Inferior parietal cortex (tissue), 1 donor: ENCODE measurements around the gene TRPC4AP.
A peak's percentile ranks its signal among the peaks of the same experiment; 100 is the strongest.
"Not testable (repeated sequence)": the region's sequence is repeated elsewhere in the genome, so short reads cannot be mapped to it uniquely, and the experiment has no call there.

Source experiments
- DNase-seq: peaks from one replicate; pipeline ENCODE4 v3.0.0-alpha.2; 2016; ENCODE audit errors: extremely low spot score

Gene TRPC4AP

DNA sequence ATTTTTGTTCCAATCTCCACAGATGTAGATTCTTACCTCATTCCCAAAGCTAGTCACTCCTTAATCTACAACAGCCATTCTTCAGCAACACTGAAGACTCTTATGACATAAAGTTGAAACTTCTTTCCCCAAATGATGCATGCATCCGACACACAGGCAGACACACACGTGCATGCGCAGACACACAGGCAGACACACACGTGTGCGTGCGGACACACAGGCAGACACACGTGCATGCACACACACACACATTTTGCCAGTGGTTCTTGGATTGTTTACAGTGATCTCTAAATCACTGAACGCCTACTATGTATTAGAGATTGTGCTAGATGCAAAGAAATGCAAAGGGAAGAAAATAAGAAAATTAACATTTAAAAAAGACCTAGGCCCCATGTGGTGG, 9.0 kb upstream of the TRPC4AP start:
- DNase-seq, result no peak

DNA sequence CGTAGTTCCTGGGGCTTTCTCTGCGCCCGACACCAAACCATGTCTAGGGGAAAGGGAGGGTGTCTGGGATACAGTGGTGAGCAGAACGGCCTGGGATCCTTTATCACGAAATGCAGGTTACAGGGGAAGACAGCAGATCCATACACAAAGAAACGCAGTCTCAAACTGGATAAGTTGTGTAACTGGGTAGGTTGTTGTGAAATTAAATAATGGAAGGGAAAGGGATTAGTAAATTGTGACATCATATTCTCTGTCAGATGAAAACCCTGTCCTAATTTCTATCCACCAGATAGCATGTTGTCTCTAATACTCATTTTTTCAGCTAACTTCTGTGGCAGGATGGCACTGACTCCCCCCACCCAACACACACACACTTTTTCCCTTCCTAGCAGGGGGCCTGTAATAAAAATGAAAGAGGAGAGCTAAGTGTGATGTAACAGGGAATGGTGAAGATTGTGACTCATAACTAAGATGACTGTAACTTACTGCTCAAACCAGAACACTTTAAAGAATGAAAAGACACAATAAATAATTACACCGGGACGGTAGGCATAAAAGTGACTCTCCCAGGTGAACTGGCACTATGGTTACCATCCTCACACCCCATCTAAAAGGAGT, 769 bp upstream of the TRPC4AP start:
- DNase-seq, result no peak

DNA sequence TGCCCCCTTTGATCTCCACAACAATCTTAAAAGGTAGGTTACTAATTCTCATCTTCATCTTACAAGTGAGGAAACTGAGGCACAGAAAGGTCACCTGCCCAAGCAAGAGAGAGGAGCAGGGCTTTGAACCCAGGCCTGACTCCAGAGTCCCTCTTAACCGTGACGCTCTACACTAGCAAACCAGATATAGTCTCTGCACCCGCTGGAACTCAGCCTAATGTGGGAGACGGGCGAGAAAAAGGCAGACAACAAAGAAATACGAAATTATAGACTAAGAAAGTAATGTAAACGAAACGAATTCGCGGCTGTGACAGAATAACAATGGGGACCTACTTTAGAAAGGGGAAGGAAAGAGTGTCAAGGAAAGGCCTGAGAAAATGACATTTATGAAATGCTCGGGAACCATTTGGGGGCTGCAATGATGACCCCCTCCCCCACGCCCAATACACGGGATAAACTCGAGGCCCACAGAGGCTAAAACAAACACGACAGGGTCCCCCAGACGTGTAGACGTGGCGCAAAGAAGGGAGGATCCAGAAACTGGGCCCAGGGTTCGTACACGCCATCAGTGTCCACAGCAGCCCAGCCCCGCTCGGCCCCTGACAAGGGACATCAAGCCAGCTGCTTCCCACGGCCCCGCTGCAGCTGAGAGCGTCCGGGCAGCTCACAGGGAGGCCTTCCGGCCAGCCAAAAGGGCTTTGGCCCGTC, 637 bp downstream of the TRPC4AP start:
- DNase-seq, result peak; percentile 26

DNA sequence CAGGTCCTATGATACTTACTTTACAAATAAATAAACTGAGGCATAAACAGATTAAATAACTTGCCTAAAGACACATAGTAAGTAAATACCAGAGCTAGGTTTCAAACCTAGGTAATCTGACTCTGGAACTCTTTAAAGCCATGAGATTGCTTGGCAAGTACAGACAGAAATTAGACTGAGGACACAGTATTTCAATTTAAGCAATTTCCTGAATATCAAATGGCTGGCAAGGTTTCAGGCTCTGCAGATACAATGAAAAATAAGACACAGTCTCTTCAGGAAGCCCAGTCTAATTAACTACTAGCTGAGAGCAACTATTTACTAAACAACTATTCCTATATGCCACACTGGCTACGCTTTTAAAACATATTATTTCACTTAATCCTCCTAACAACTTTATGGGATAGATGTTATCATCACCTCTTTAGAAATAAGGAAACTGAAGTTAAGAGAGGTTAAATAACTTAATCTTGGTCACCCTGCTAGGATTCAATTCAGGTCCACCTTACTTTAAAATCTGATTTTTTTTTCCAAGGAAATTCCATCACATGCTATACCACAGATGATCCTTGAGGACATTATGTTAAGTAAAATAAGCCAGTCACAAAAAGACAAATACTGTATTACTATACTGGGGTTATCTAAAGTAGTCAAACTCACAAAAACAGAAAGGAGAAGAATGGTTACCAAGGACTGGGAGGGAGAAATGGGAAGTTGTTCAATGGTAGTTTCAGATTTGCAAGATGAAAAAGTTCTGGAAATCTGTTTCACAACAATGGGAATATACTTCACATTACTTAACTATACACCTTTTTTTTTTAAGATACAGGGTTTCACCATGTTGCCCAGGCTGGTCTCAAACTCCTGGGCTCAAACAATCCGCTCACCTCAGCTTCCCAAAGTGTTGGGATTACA, 4.1 kb downstream of the TRPC4AP start:
- DNase-seq, result no peak

DNA sequence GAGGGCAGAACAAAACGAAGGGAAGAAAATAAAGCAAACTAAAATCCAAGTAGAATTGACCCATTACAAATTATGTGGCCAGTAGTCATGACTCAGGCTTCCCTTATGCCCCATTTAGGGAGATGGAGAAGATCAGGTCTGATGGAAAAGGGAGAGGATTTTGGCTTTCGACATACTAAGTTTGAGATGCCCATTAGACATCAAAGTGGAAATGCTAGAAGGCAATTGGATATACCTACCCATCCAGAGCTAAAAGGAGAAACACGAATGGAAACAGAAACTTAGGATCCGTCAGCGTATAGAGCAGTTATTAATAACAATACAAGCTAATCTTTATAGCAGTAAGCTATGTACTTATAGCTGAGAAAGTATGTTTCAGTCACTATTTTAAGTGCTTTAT, 4.8 kb downstream of the TRPC4AP start:
- DNase-seq, result no peak

DNA sequence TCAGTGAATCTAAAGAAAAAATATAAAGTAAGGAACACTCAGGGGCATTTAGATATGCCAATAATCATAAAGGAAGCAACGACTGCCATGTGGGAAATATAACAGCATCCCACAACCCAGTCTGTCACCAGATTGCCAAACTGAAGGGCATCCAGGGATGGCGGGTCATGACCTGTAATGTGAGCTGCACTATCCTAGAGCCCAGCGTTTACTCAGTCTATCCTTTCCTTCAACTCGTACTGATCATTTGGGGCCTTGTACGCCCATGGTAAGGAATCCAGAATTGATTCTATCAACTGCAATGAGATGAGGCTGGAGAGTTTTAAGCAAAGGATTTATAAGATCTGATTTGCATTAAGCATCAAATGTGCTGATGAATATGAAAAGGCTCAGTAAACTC, 5.3 kb downstream of the TRPC4AP start:
- DNase-seq, result no peak

DNA sequence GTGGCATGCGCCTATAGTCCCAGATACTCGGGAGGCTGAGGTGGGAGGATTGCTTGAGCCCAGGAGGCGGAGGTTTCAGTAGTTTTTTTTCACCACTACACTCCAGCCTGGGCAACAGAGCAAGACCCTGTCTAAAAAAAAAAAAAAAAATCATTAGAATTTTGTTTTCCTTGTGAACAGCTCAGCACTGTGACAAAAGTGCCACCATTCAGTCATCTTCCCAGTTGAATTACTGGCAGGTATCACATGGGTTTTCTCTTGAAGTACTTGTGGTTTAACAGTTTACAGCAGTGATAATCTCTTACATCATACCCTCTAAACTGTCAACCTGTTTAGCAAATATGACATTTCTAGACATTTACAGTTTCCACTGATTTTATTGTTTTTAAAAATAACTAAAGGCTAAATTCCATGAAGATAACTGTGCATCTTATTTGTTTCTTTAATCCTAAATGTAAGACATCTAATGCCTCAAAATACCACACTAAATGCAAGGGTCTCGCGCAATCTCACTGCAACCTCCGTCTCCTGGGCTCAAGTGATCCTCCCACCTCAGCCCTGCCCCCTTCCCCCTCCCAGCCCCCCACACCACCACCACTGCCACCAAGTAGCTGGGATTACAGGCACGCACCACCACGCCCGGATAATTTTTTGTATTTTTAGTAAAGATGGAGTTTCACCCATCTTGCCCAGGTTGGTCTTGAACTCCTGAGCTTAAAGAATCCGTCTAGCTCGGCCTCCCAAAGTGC, 7.0 kb downstream of the TRPC4AP start:
- no peak for DNase-seq

DNA sequence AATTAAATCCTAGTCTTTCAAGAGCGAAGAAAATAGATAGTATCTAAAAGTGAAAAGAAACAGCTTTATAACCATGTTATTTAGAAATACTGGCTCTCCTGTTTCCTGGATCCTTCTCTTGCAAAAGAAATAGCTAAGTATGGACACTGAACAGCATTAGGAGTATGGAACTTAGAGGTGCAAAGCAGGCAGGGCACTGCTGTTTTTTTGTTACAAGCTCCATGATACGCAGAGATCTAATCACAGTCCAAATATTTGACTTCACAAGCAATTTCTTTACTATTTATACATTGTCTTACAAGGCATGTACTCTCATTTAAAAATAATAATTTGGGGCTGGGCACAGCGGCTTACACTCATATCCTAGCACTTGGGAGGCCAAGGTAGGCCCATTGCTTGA, 7.6 kb downstream of the TRPC4AP start:
- no peak for DNase-seq

DNA sequence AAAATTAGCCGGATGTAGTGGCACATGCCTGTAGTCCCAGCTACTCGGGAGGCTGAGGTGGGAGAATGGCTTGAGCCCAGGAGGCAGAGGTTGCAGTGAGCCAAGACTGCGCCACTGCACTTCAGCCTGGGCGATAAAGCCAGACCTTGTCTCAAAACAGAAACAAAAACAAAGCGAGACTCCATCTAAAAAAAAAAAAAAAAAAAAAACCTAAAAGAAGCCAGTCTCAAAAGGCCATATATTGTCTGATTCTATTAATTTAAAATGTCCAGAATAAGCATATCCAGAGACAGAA, 12.3 kb downstream of the TRPC4AP start:
- not testable (repeated sequence) for DNase-seq

DNA sequence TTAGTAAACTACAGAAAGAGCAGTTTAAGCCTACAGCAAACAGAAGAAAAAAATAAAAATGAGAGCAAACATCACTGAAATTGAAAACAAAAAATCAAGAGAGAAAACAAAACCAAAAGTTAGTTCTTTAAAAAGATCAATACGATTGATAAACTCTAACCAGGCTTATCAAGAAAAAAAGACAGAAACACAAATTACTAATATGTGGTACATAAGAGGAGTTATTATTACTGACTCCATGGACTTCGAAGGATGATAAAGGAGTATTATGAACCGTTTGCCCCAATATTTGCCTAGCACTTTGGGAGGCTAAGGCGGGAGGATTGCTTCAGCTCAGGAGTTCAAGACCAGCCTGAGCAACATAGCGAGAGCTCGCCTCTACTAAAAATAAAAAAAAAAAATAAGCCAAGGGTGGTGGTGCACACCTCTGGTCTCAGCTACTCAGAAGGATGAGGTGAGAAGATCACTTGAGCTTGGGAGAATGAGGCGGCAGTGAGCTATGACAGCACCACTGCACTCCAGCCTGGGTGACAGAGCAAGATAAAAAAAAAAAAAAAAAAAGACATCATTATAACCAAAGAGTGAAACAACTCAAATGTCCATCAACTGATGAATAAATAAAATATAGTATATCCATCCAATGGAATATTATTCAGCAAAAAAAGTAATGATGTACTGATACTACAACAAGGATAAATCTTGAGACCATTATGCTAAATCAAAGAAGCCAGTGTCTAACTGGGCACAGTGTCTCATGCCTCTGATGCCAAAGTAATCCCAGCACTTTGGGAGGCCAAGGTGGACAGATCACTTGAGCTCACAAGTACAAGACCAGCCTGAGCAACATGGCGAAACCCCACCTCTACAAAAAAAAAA, 12.9 kb downstream of the TRPC4AP start:
- no peak for DNase-seq

DNA sequence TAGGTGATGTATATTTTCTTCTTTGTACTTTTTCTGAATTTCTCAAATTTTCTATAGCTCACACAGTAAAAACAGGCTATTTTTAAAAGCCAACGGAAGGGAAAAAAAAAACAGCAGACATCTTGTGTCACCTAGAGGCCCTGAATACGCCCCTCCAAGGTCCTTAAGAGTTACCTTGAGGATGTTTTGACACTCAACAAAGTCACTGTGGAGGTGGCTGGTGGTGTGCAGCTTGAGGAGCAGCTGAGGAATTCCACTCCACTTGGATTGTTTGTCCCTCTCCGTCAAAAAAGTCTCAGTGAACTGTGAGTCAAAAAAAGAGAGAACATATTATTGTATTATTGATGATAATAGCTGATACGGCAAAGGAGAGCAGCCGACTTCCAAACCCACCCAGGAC, 14.7 kb downstream of the TRPC4AP start:
- DNase-seq, result no peak

DNA sequence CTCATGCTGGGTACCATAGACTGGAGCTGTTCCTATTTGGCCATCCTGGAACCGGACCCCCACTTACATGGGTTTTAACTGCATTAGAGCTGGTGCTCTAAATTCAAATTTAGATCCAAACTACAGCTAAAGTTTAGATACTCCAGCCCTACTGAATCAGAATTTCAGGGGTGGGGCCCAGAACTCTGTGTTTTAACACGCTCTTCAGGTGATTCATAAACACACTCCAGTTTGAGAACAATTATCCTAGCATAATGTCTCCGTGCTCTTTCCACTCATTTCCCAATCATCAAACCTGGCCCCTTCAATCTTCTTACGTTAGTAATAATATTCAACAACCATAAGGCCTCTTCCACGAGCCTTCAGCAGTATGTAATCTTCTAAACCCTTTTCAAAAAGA, 15.3 kb downstream of the TRPC4AP start:
- no peak for DNase-seq

DNA sequence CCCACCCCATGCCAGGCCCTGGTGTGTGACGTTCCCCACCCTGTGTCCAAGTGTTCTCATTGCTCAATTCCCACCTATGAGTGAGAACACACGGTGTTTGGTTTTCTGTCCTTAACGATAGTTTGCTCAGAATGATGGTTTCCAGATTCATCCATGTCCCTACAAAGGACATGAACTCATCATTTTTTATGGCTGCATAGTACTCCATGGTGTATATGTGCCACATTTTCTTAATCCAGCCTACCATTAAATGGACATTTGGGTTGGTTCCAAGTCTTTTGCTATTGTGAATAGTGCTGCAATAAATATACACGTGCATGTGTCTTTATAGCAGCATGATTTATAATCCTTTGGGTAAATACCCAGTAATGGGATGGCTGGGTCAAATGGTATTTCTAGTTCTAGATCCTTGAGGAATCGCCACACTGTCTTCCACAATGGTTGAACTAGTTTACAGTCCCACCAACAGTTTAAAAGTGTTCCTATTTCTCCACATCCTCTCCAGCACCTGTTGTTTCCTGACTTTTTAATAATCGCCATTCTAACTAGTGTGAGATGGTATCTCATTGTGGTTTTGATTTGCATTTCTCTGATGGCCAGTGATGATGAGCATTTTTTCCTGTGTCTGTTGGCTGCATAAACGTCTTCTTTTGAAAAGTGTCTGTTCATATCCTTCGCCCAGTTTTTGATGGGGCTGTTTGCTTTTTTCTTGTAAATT, 21.0 kb downstream of the TRPC4AP start:
- DNase-seq, result not testable (repeated sequence)

DNA sequence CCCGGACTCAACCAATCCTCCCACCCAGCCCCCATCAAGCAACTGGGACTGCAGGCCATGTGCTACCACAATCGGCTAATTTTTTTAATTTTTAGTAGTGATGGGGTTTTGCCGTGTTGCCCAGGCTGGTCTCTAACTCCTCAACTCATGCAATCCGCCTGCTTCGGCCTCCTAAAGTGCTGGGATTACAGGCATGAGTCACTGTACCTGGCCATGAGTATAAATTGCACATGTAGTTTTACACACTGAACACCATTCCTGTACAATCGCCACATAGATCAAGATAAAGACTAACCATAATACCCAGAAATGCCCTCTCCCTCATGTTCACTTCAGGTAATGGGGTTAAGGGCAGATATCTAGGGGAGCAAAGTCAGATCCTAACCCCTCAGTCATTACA, 26.4 kb downstream of the TRPC4AP start:
- no peak for DNase-seq

DNA sequence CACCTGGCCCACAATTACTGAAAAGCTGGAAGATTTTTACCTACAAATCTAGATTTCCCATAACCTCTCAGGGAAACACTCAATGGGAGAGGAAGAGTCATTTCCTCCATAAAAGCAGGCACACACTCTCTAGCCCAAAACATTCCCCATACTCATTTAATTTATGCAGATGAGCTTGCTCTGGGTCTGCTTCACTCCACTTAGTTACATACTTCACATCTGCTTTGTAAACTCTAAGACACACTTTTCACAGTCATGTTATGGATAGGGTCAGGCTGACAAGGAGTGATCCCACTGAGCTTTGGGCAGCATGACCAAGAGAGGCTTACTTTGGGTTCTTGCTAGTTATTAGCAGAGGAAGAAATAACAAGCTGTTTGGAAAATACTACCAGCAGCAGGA, 27.4 kb downstream of the TRPC4AP start:
- no peak for DNase-seq

DNA sequence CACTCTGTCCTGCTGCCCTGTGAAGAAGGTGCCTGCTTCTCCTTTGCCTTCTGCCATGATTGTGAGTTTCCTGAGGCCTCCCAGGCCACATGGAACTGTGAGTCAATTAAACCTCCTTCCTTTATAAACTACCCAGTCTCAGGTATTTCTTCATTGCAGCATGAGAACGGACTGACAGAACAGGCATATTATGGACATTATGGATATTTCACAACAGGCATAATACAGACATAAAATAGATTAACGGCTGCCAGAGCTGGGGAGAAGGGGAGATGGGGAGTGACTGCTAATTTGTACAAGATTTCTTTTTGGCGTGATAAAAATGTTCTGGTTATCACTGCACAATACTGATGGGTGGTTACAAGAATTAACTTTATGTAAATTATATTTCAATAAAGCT, 29.4 kb downstream of the TRPC4AP start:
- DNase-seq, result no peak

DNA sequence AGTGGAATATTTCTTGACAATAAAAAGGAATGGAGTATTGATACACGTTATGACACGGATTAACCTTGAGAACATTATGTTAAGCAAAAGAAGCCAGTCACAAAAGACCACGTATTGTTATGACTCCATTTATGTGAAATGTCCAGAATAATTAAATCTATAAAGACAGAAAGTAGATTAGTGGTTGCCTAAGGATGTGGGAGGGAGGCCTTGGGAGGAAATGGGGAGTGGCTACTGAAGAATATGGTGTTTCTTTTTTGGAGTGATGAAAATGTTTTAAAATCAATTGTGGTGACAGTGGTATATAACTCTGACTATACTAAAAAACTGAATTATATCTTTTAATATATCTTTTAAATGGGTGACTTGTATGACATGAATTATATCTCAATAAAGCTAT, 30.1 kb downstream of the TRPC4AP start:
- DNase-seq, result no peak

DNA sequence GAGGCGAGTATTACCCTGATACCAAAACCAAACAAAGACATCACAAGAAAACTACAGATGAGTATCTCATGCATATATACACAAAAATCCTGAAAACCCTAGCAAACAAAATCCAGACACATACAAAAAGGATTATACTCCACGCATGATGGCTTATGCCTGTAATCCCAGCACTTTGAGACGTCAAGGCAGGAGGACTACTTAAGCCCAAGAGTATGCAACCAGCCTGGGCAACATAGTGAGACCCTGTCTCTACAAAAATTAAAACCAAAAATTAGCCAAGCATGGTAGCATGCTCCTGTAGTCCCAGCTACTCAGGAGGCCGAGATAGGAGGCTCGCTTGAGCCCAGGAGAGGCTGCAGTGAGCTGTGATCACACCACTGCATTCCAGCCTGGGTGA, 32.4 kb downstream of the TRPC4AP start:
- no peak for DNase-seq

DNA sequence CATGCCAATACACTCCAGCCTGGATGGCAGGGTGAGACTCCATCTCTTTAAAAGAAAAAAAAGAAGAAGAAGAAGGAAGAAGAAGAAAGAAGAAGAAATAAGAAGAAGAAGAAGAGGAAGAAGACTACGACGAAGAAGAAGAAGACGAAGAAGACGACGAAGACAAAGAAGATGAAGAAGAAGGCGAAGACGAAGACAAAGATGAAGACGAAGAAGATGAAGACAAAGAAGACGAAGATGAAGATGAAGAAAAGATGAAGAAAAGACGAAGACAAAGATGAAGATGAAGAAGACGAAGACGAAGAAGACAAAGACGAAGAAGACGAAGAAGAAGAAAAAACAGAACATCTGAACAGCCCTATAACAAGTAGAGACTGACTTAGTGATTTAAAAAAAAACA, 33.0 kb downstream of the TRPC4AP start:
- DNase-seq, result no peak

DNA sequence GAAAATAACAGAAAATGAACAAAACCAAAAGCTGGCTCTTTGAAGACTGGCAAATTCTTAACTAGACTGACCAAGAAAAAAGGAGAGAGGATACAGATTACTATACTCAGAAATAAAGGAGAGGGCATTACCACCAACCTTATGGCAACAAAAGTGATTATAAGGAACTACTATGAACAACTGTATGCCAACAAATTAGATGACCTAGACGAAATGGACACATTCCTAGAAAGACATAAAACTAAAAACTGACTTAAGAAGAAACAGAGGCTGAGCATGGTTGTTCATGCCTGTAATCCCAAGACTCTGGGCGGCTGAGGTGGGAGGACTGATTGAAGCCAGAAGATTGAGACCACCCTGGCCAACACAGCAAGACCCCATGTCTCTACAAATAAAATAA, 33.5 kb downstream of the TRPC4AP start:
- DNase-seq, result no peak
